GM21723 (cell line): Measurements from ENCODE around the gene JADE1.
A peak's percentile ranks its signal among the peaks of the same experiment; 100 is the strongest.

Source experiments
- ATAC-seq: cut with Tn5 transposase; IDR thresholded peaks from one replicate; pipeline ENCODE4 v1.9.1; 2021; ENCODE audit warnings: mild to moderate bottlenecking, moderate library complexity; ENCODE audit not compliant: unreplicated experiment

The JADE1 gene

DNA sequence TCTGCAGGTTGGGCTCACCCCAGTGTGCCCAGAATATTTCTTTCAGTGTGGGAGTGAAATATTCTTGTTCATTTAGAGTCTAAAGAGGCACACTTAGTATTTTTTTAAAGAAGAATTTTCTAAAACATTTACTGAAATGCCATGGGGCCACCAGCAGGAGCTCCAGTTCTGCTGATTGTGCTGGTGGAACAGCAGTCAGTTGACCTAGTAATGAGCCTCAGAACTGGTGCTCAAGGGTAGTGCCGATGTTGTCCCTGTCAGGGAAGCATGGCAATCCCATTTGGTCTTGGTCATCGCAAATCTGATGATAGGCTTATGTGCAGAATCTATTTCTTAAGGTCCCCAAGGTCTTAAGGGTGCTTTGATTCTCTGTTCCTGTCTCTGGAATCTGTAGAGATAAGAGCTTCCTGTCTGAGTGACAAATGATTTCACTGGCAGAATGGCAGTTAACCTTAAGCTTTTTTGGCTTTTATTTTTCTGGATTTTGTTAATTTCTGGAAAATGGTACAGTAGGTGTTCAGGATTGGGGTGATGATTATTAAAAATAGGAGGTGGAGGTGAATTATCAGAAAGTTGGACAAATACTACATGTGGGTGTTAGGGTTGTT, 31.3 kb downstream of the JADE1 start:
- no peak for ATAC-seq

DNA sequence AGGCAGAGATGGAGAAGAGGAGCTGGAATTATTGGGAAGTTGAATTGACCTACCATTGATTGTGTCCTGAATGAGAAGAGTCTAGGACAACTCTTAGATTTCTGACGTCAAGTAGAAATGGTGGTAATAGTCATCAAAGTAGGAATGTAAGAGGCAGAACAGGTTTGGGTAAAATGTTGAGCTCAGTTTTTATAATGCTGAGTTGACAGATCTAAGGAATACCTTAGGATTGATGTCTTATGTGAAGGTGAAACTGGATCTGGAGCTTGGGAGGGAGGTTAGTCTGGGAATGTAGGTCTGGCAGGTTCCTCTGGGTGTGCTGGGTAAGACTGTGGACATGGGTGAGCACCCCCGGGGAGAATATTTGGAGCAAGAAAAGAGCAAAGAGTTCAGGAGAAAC, 31.9 kb downstream of the JADE1 start:
- ATAC-seq: no peak

DNA sequence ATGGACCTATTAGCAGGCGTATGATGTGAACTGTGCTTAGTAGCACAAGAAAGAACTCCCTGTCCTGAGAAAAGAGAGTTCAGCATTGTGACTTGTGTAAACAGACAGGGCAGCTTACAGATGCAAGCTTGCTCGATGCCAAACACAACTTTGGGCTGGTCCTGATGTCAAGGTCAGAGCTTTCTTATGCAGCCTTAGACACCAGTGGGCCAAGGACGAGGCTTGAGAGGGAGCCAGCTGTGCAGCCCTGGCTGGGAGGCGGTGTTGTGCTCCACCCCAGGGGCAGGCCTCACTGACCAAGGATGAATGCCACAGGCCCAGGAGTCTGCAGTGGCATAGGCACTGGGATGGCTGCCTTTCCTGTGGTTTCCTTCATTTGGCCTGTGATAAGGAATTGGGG, 35.4 kb downstream of the JADE1 start:
- no peak for ATAC-seq

DNA sequence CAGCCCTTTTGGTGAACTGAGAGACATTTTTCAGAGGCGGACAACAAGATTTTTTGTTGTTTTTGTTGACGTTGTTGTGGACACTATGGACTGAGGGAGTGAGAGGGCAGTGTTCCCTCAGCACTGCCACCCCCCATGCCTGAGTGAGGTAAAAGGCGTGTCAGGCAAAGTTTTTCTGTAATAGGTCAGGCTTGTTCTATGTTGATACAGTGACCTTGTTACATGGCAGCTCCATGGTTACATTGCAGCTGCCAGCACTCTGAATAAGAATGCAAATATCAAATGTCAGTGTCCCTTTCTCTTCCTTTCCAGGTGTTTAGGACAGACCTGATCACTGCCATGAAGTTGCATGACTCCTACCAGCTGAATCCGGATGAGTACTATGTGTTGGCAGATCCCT, 36.6 kb downstream of the JADE1 start:
- no peak for ATAC-seq

DNA sequence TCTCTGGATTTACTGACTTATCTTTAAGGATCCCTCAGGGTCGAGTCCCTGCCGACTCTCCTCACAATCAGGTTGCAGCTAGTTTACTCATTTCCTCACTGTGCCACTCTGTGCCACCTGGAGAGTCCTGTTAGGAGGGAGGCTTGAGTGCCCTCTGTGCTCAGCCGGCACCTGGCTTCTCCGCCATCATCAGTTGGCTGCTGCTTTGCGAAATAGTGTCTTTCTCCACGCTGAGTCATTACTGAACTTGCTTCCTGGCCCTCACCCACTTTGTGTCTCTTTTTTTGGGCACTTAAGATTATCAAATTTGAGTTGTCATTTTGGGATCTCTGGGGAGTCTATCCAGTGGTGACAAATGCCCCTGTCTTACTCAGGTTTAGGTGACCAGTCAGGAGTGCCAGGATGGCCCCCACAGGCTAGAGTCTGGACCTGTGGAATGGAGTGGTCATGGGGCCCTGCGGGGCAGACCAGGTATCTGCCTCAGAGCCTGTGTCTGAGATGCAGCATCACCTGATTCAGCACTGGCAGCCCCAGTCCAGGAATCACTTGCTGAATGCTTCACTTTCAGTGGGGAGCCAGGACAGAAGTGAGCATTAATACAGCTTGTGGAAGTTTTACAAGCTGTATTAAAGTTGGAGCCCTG, 37.7 kb downstream of the JADE1 start:
- no peak for ATAC-seq

DNA sequence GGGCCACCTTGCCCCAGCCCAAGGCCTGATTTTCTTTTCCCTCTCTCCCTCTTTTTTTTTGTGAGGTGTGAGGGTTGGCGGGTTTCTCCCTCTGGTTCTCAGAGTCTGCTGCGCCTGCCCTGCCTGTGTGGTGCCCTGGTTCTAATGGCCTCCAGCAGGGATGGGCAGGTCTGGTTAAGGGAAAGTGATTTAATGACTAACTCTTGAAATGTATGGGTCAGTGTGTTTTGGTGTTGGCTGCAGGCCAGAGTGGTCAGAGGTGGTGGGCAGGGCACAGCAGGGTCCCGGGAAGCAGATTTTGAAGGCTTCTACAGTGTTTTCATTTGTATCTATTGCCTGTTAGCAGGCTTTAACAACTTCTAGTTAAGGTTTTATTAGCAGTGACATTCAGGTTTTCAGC, 39.0 kb downstream of the JADE1 start:
- no peak for ATAC-seq

DNA sequence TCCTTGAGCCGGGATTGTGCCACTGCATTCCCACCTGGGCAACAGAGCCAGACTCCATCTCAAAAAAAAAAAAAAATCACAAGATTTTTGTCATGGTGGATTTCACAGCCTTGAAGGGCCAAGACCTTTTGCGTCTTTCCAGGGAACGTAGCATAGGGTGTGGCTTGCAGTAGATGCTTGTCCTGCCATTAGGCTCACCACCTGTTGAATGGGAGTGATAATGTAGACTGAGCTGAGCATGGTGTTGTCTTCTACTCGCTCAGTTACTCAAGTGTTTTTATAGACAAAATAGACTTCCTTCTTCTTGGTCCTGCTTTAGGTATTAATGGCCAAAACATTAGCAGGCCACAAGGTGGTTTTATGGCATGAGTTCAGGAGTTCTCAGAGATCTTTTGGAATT, 40.8 kb downstream of the JADE1 start:
- ATAC-seq: no peak

DNA sequence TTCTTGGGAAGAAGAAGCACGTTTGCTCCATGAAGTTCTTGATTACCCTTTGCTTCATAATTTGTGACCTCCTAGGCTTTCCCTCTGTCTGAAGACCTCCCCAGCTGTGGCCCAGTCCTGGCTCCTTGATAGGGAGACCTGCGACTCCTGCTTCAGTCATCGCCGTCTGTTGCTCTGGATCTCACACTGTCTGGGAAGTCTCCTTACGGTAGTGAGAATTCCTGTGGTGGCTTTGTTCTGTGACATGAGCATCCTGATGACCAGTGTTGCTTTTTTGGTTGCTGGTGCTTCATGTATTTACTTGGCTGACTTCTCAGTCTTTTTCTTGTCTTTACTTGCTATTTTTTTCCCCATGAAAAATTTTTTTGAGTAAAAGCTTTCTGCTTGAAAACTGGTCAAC, 44.2 kb downstream of the JADE1 start:
- no peak for ATAC-seq

DNA sequence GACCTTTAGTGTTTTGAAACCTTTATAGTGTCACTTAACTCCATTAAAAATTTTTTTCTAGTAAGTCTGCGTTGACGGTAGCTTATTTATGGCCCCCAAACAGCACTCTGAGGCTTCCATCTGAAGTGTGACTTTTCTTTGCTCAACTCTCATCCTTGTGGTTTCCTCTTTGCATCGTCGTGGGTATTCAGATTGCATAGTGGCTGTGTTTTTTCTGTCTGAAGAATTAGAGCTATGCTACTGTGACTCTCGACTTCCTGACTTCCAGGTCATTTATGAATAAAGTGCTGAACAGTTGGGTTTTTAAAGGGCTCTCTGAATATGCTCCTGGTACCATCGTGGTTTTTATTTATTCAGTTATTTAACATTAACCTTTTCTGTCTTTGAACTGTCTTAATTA, 44.9 kb downstream of the JADE1 start:
- ATAC-seq: peak; percentile 76

DNA sequence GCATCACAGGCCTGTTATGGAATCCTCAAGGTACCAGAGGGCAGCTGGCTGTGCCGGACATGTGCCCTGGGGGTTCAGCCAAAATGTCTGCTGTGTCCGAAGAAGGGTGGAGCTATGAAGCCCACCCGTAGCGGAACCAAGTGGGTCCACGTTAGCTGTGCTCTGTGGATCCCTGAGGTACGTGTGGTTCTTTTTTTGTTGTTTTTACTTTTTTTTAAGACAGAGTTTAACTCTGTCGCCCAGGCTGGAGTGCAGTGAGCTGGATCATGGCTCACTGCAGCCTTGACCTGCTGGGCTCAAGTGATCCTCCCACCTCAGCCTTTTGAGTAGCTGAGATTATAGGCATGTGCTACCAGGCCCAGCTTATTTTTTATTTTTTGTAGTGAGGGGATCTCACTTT, 46.1 kb downstream of the JADE1 start:
- no peak for ATAC-seq

DNA sequence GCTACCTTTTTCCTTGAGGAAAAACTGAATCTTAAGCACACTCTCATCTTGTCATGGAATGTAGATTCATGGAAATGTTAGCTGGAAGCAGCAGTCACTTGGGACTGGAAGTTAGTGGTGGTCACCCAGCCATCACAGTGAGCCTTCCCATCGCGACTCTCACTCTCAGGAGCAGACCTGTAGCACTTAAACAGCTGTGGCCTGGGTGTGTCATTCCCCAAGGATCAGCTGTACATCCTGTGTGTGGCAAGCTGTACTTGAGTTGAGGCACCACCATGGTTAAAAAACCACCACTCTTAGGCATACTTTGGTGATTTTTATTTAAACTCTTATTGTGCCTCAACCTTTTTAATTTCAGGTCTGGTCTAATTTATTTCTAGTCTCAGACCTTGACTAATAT, 46.7 kb downstream of the JADE1 start:
- no peak for ATAC-seq

DNA sequence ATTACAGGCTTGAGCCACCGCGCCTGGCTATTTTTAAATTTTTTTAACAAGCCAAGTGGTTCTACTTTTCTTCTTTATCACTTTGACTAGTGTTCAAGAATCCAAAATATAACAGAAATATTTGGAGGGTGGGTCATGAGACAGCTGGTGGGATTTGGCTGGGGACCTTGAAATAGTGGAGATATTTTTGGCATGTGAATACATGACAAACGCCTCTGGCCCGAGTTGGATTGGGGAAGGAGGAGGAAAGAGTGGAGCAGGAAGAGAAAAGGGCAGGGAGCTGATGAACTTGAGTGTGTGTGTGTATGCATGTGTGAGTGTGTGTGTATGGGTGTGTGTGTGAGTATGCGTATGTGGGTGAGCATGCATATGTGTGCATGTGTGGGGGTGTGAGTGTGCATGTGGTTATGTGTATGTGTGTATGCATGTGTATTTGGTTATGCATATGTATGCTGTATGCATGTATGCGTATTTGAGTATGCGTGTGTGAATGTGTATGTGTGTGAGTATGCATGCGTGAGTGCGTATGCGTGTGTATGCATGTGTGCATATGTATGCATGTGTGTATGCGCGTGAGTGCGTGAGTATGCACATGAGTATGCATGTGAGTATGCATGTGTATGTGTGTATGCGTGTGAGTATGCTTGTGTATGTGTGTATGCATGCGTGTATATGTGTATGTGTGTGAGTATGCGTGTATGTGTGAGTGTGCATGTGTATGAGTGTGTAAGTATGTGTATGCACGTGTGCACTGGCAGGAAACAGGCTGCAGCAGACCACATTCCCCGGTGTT, 49.6 kb downstream of the JADE1 start:
- ATAC-seq: no peak

DNA sequence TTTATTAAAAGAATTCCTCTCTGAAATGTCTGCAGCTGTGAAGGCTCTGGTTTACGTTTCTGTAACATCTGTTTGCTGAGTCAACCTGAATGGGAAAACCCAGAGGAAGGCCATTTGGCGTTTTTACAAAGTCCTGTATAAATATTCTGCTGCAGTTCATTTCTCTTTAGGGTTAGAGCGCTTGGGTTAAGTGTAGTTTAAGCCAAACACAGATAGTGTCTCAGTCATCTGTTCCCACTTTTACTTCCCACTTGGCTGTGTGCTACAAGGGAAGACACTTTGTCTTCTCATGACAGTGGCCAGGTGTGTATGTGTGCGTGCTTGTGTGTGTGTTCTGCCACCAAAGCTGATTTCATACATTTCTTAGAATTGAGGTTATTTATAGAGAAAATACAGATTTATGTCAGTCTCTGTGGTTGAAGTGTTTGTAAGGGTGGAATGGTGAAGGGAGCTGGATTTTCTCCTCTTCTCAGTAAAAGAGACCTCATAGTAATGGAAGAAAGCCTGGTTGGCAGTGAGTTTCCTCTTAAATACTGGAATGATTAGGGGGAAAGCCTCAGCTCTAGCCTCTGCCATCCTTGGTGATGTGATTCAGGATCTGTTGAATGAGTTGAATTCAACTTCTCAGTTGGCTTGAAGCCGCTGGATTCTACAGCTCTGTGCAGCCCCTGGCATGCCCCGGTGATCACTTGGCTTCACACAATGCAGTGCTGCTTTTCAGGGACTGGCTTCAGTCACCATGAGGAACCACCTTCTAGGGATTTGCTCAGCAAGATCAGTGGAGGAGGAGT, 50.6 kb downstream of the JADE1 start:
- ATAC-seq: no peak

DNA sequence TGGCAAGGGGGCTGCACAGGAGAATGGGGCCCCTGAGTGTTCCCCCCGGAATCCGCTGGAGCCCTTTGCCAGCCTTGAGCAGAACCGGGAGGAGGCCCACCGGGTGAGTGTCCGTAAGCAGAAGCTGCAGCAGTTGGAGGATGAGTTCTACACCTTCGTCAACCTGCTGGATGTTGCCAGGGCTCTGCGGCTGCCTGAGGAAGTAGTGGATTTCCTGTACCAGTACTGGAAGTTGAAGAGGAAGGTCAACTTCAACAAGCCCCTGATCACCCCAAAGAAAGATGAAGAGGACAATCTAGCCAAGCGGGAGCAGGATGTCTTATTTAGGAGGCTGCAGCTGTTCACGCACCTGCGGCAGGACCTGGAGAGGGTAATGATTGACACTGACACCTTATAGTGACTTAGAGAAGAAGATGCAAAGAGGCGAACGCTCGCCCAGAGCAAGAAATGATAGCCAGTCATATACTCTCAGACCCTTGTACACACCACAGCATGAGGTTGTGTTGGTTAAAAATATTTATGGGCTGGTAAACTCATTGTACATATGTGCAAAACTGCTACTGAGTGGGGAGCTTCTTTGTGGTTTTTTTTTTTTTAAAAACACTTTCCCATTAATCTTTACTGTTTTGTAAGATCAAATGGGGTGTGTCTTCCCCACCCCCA, 52.5 kb downstream of the JADE1 start:
- ATAC-seq: peak; percentile 6

DNA sequence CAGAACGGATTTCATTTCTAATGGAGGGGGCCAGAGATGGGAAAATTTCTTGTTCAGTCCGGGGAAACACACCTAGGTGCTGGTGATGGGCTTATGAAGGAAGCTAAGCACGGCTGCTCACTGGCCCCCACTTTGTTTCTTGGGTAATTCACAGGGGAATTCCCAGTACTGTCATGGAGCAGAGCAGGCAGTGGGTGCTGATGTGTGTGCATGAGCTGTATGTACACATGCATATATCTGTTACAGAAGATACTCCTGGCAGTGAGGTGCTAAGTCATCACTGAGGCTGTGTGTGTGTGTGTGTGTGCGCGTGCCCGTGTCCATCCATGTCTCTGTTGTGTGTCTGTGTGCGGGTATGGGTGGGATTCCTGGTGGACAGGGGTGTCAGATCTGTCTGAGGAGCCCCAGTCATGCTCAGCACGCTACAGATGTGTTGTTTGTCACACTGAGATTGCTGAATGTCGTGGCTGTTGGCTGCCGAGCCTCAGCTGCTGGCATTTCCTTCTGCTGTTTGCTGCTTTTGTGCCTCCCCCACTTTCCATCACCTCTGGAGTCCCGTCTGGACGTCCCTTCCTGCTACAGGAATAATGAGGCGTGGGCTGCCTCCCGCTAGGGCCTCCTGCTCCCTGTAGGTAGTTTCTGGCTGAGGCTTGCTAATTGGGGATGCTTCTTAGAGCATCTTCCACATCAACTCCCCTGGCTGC, 53.3 kb downstream of the JADE1 start:
- ATAC-seq: peak; percentile 72

DNA sequence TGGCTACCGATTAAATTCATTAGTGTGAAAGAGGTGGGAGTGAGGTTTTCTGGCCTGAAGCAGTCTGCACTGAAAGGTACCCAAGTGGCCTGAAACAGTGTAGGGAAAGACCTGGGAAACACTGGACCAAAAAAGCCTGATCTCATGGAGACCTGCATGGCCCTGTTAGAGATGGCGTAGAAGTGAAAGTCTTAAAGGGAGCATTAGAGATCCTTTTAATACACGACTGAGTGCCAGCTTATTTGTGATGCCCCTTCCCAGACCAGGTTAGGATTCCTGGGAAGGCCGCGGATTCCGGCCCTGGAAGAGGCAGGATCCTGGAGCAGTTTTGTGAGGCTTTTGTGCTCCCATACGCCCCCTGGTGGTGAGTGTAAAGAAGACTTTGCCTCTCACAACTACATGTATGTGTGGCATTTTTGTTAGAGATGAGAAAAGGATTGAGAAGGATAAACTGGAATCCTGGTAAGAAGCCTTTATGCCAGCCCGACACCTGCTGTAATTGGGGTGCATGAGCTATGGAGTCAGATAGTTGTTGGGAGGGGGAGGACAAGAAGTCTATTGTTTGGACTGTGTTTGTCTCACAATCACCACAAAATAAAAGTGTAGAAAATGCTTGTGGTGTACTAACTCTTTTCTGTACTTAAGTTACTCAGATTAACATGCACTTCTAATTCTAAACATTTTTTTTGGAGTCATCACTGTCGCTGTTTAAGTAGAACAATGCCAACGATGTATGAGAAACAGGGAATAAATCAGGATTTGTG, 54.0 kb downstream of the JADE1 start:
- peak; percentile 43 for ATAC-seq

DNA sequence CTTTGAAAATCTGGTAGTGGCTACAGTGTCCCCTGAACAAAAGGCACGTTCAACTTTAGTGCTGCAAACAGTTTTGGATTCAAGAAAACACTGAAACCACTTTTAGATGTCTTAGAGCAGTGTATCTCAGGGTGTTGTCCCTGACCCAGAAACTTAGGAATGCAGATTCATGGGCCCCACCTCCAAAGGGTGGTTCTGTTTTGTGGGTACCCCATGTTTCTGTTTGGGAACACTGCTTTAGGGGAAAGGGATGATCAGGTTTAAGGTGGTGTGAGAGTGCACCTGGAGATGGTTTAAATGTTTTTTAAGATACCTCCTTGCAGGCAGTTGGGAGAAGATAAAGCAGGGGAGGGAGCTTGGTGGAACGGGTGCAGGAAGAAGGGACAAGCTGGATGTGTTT, 55.6 kb downstream of the JADE1 start:
- ATAC-seq: no peak

DNA sequence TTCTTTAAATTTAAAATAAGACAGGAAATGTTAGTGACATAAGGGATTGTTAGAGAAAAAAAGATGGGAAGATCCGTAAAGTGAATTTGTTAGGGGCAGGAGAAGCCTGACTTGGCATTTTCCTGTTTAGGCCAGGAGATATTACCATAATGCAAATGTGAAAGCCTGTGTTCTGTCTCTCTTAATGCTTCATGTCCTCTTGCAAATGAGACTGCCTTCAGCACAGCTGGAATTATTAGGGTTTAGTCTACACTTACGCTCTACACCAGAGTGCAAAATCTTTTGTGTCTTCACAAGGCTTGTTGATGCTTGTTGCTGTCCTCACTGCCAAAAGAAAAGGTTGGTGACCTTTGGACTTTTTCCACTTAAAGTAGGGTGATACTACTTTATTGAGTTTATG, 56.8 kb downstream of the JADE1 start:
- ATAC-seq: no peak

DNA sequence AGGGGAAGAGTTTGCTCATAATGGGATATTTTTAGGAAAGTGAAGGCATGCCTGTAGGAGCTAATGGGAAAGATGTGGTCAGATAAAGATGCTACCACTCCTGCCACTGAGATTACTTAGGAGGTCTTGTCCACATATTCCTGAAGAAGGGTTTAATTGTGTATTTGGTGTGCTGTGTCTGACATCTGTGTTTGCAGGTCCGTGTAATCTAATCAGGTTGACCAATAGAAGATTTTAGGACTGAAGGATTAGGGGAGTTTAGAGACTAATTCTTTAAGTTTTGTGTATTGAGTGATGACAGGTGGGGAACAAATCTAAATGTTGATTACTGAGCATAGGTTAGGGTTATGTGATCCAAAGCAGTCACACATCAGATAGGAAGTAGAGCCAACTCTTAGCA, 57.2 kb downstream of the JADE1 start:
- ATAC-seq: no peak

DNA sequence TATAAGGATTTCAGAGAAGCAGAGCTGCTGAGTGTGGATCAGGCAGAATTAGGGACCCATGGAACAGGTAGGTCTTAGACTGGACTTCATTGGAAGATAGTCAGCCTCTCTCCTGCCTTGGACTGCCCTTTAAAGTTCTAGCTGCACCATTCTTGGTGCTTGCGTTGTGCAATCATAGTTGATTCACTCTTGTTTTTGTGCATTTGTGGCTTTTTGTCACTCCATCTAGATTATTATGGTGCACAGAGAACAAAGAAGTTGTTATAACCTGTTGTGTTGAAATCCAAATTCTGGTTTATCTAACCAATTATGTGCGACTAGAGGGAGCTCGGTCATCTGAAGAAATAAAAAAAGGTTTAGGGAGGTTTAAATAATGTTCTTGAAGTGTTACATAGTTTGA, 59.3 kb downstream of the JADE1 start:
- ATAC-seq: no peak
